Large intestine (tissue), 3 donors: ENCODE measurements around the gene BOLA1. TPM values are rescaled to one million over a fixed set of nuclear protein-coding genes. Genes with fewer than 3 reads are reported as not detected.
A peak's percentile ranks its signal among the peaks of the same experiment; 100 is the strongest.
"Not testable (repeated sequence)": the region's sequence is repeated elsewhere in the genome, so short reads cannot be mapped to it uniquely, and the experiment has no call there.

Experiments used
- DNase-seq, 2 donors: peaks; one replicate each; pipeline versions ENCODE4 v3.0.0 to v3.0.0-alpha.2; 2013
- H3K27ac ChIP-seq: one replicate; pipeline ENCODE4 v1.5.1; 2013; ENCODE audit warnings: low read length
- H3K27me3 ChIP-seq: 2 replicates; pipeline ENCODE4 v1.6.1; 2013; ENCODE audit warnings: low read length; ENCODE audit not compliant: control insufficient read depth, insufficient read depth
- H3K36me3 ChIP-seq: 2 replicates; pipeline ENCODE4 v1.6.1; 2013; ENCODE audit warnings: low read length; ENCODE audit not compliant: control insufficient read depth, insufficient read depth
- H3K4me1 ChIP-seq: one replicate; pipeline ENCODE4 v1.6.1; 2013; ENCODE audit warnings: low read length; ENCODE audit not compliant: control insufficient read depth, insufficient read depth
- H3K4me3 ChIP-seq: one replicate; pipeline ENCODE4 v1.5.1; 2013; ENCODE audit warnings: low read length
- H3K9me3 ChIP-seq: one replicate; pipeline ENCODE4 v1.6.1; 2013; ENCODE audit warnings: mild to moderate bottlenecking, low read depth, low read length, moderate library complexity; ENCODE audit not compliant: control insufficient read depth
- WGBS: methylation state at CpG from one replicate; pipeline ENCODE4 v1.1.5; 2013; ENCODE audit warnings: low lambda C conversion rate; ENCODE audit not compliant: insufficient coverage; 5-methylcytosine and 5-hydroxymethylcytosine counted together
- polyA plus RNA-seq: library from polyadenylated mRNA; unstranded; fragments of 120-200 nt; gene quantifications from one replicate; pipeline ENCODE4 v1.2.1, GENCODE V29; 2013

The BOLA1 gene
- polyA plus RNA-seq, 1 donor = 20.0 TPM

DNA sequence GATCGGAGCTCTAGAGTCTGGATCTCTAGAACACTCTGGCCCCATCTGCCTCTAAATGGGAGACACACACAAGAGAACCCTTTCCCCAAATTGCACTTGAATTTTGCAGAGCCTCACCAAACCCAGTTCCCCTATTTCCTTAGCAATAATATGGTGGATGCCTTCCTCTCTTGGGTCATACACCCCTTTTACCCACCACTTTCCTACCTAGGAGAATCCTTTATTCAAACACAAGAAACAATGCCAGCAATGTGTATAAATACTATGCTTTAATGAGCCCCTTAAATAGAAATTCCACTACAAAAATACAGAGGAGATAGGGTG is 29.0 kb downstream of the BOLA1 start:
- peaks cover 49% of the 10 kb centered on the region for H3K4me1 ChIP-seq
- H3K27me3 ChIP-seq = no peaks in the 10 kb centered on the region
- DNase-seq = no peak
- H3K4me3 ChIP-seq = peak overlapping the region; percentile 76
- peak overlapping the region; percentile 99 for H3K27ac ChIP-seq
- peaks cover 75% of the 10 kb centered on the region for H3K36me3 ChIP-seq
- H3K9me3 ChIP-seq = no peaks in the 10 kb centered on the region
- no CpG with 5 or more reads among the region's 1 CpG for WGBS

DNA sequence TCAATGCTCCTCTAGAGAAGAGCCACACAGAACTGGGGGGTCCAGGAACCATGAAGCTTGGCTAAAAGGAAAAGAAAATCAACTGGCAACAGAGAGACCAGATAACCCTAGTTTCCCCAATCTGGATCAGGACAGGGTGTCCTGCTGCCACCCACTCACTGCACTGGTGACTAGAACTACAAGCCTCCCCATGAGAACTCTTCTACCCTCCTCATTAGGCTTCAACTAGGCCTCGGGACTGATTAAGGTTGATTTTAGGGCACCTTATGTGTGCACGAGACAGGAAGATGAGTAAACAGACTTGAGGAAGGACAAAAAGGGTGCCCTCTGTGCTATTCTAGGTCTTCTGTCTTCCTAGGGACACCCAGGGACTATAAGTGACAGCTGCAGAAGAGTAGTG is 30.5 kb downstream of the BOLA1 start:
- H3K9me3 ChIP-seq = no peaks in the 10 kb centered on the region
- no CpG with 5 or more reads among the region's 2 CpGs for WGBS
- DNase-seq = no peak
- H3K27ac ChIP-seq = no peak overlapping the region
- no peaks in the 10 kb centered on the region for H3K27me3 ChIP-seq
- H3K4me1 ChIP-seq = peaks cover 64% of the 10 kb centered on the region
- peaks cover 75% of the 10 kb centered on the region for H3K36me3 ChIP-seq
- no peak overlapping the region for H3K4me3 ChIP-seq

DNA sequence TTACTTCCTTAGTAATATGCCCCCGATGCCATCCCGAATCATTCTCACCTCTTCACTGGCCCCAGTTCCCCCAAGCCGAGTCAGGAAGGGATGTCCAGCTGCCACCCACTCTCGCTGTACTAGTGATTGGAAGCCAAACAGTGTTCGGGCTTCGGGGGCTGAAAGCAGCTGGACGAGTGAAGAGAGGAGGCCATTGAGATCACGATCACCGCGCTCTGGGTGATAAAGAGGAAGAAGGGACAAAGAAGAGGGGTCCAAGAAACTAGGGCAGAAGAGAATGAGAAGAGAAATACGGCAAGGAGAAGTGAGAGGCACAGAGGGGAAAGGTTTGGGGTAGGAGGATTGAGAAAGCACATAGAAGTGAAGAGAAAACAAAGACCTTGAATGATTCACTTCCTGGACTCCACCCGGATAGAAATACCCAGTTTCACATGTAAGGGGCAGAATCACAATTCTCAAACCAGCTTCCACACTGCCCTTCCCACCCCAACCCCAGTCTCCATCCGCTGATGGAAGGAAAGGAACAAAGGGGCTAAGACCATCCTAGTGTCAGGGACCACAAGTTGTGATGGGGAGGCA is 31.9 kb downstream of the BOLA1 start:
- no peak overlapping the region for H3K4me3 ChIP-seq
- H3K36me3 ChIP-seq = peaks cover 61% of the 10 kb centered on the region
- WGBS = 100% methylated on average over 7 of the region's 13 CpGs
- no peaks in the 10 kb centered on the region for H3K9me3 ChIP-seq
- H3K27me3 ChIP-seq = no peaks in the 10 kb centered on the region
- DNase-seq = no peak
- no peak overlapping the region for H3K27ac ChIP-seq
- peaks cover 60% of the 10 kb centered on the region for H3K4me1 ChIP-seq

DNA sequence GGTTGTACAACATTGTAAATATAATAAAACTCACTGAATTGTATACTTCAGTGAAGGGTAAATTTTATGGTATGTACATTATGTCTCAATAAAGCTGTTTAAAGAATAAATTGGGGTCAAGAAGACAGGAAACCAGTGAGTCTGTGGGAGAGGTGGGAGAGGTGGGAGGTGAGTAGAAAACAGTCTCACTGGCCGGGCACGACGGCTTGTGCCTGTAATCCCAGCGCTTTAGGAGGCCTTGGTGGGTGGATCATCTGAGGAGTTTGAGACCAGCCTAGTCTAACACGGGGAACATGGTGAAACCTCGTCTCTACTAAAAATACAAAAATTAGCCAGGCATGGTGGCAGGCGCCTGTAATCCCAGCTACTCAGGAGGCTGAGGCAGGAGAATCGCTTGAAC is 33.1 kb downstream of the BOLA1 start:
- H3K4me1 ChIP-seq = peaks cover 65% of the 10 kb centered on the region
- 60% methylated on average over 1 of the region's 8 CpGs for WGBS
- H3K27ac ChIP-seq = peak overlapping the region; percentile 30
- no peak overlapping the region for H3K4me3 ChIP-seq
- peak in 1 of 2 donors; percentile 41 for DNase-seq
- H3K27me3 ChIP-seq = no peaks in the 10 kb centered on the region
- no peaks in the 10 kb centered on the region for H3K9me3 ChIP-seq
- peaks cover 56% of the 10 kb centered on the region for H3K36me3 ChIP-seq

DNA sequence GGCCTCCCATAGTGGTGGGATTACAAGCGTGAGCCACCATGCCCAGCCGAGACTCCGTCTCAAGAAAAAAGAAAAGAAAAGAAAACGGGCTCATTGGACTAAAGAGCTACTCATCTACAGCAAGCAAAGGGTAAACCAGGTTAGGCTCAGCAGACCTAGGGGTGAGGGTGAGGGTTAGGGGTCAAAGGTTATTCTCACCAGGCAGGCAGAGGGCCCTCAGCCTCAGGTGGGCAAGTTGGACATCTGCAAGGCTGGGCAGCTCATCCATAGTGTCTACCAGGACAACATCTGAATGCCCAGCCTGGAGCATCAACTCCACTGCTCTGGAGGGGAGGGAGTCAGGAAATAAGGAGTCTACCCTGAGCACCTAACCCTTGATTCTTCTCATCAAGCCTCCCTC is 33.8 kb downstream of the BOLA1 start:
- peaks cover 56% of the 10 kb centered on the region for H3K36me3 ChIP-seq
- H3K27ac ChIP-seq = peak overlapping the region; percentile 30
- WGBS = no CpG with 5 or more reads among the region's 4 CpGs
- no peak overlapping the region for H3K4me3 ChIP-seq
- no peak for DNase-seq
- H3K9me3 ChIP-seq = no peaks in the 10 kb centered on the region
- peaks cover 70% of the 10 kb centered on the region for H3K4me1 ChIP-seq
- no peaks in the 10 kb centered on the region for H3K27me3 ChIP-seq

DNA sequence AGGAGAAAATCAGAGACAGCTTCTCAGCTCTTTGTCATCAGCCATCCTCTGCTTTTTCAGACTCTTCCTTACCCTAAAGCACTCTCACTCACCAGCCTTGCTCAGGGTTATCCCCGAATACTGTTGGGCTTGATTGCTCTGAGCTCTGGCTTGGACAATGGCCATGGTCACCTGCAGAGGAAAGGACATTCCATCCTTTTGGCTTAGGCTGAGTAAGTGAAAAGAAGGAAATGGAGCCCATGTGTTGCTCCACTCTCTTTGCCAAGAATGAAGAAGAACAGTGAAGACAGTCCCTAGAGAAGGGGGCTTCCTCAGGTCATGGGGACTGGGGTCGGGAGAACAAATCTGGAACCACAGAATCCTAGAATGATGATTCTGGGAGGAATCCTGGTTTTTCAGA is 35.0 kb downstream of the BOLA1 start:
- Histone ChIP-seq H3K4me3 (peak overlapping the region; percentile 80), H3K36me3 (peaks cover 48% of the 10 kb centered on the region), H3K27me3 (no peaks in the 10 kb centered on the region), H3K4me1 (peaks cover 66% of the 10 kb centered on the region), H3K9me3 (no peaks in the 10 kb centered on the region), H3K27ac (no peak overlapping the region)
- no peak for DNase-seq
- no CpG with 5 or more reads among the region's 2 CpGs for whole genome bisulfite sequencing

DNA sequence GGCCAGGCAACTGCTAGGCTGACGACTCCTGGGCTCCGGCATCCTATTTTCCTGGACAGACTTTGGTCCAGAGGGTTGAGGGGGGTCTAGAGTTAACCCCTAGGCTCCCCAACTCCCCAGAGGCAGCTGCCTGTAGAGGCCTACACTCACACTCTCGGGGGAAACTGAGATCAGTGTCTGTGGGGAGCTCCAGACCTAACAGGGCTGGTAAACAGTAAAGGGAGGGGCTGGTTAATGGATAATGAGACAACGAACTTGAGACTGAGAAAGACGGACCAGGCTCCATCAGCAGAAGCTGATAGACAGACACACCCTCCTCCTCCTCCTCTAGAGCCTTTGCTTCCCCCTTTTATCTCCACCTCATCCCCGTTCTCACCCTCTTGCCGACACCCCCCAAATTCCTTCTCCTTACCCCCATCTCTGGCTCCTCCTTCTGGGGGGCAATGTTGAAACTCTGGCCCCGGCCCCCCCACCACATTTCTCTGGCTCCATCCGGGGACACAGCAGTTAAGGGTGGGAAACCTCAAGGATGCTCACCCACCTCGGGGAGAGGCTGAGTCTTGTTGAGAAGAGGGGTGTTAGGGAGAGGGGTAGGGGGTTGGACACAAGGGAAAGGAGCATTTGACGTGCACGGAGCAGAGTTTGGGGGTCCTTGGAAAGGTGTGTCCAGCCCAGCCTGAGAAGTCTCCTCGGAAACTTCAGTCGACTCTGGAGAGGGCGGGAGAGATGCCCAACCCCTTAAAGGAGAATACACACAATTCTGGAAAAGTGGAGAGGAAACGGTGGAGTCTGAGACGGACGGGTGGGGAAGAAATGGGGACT is 37.0 kb downstream of the BOLA1 start, which contains the start of gene MTMR11:
MTMR11 (minus strand) TSS at position 710 of the 822 bp plus-strand sequence; CDS start at position 478, 232 bp downstream.
- no CpG with 5 or more reads among the region's 18 CpGs for WGBS
- peaks cover 27% of the 10 kb centered on the region for H3K36me3 ChIP-seq
- peak within 1 kb of the TSS; percentile 80 for H3K4me3 ChIP-seq
- no peaks in the 10 kb centered on the region for H3K9me3 ChIP-seq
- peak; percentile 86 to 94 for DNase-seq
- H3K27me3 ChIP-seq = no peaks in the 10 kb centered on the region
- H3K27ac ChIP-seq = peak within 1 kb of the TSS; percentile 98
- peaks cover 64% of the 10 kb centered on the region for H3K4me1 ChIP-seq

DNA sequence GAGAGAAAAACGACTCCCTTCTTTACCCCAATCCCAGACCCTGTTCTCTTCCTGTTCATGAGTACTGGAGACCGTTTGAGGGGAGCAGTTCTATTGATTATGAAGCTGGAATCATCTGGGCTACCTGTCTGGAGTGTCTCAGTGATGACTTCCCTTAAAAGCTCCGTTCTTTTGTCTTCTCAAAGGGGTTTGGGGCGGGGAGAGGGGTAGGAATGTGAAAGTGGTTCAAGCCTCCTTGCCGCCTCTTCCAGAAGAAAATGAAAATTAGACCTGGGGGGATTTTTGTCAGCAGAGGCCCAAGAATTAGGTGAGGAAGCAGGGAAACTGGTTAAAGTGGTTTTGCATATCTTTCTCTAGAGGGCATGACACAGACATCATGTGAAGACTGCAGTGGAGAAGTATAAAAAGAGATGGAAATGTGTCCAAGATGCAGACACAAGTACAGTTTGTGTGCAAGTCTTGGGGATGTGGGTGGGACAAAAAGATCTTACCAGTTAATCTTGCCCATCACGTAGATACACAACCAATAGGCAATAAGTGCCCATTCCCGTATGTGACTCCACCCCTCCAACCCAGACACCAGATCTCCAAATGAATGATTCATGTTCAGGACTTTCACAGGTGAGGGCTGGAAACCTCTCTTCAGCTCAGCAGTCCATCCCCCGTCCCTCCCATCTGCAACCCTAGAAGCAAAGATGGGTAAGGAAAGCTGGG is 37.8 kb downstream of the BOLA1 start:
- no CpG with 5 or more reads among the region's 8 CpGs for WGBS
- Histone ChIP-seq H3K36me3 (peaks cover 20% of the 10 kb centered on the region), H3K4me3 (peak overlapping the region; percentile 80), H3K4me1 (peaks cover 59% of the 10 kb centered on the region), H3K27me3 (no peaks in the 10 kb centered on the region), H3K27ac (peak overlapping the region; percentile 98), H3K9me3 (no peaks in the 10 kb centered on the region)
- peak; percentile 50 to 82 for DNase-seq

DNA sequence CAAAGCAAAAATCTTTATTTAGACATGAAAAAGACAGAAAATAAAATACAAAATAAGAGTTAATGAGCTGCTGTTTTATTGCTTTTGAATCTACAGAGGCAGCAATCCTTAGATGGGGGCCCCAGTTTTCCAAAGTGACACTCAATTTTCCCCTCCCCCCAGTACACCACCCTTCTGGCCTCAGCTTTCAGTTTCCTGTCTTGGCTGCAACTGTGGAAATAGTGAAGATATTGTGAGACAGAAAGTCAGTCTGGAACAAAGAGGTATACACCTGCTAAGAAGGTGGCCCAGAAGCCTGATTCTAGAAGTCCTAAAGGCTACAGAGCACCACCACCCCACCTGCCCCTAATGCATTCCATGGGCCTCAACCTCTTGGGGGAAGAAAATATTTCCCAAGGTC is 38.4 kb downstream of the BOLA1 start:
- Histone ChIP-seq H3K4me3 (no peak overlapping the region), H3K27ac (peak overlapping the region; percentile 98)

DNA sequence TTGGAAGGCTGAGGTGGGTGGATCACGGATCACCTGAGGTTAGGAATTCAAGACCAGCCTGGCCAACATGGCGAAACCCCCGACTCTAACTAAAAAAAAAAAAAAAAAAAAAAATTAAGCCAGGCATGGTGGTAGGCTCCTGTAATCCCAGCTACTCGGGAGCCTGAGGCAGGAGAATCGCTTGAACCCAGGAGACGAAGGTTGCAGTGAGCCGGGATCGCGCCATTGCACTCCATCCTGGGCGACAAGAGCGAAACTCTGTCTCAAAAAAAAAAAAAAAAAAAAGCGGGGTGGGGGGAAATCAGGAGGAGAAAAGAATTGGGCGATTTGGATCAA is 39.3 kb downstream of the BOLA1 start:
- peaks cover 14% of the 10 kb centered on the region for H3K36me3 ChIP-seq
- H3K27me3 ChIP-seq, H3K9me3 ChIP-seq, DNase-seq: not testable (repeated sequence)
- WGBS = no CpG with 5 or more reads among the region's 13 CpGs
- H3K27ac ChIP-seq = peak overlapping the region; percentile 98
- H3K4me1 ChIP-seq = peaks cover 54% of the 10 kb centered on the region
- peak overlapping the region; percentile 15 for H3K4me3 ChIP-seq

More for the DNA sequence above, 38.4 kb downstream of the BOLA1 start:
- H3K9me3 ChIP-seq = no peaks in the 10 kb centered on the region
- H3K27me3 ChIP-seq = no peaks in the 10 kb centered on the region
- H3K36me3 ChIP-seq = peaks cover 19% of the 10 kb centered on the region
- peaks cover 59% of the 10 kb centered on the region for H3K4me1 ChIP-seq
- peak in 1 of 2 donors; percentile 76 for DNase-seq
